BJ (cell line): ENCODE measurements around the gene TM4SF4. TPM values are rescaled to one million over a fixed set of nuclear protein-coding genes. Genes with fewer than 3 reads are reported as not detected.
A peak's percentile ranks its signal among the peaks of the same experiment; 100 is the strongest.
"Not testable (repeated sequence)": the region's sequence is repeated elsewhere in the genome, so short reads cannot be mapped to it uniquely, and the experiment has no call there.

Experiments used
- CTCF ChIA-PET: fragments of 350-600 bp; formaldehyde crosslinking; extraction: SDS; loops from one replicate; lab custom pipeline; 2021; ENCODE audit warnings: antibody characterized with exemption, inconsistent platforms; lab: Yijun Ruan, JAX
- POLR2A ChIA-PET: fragments of 300-600 bp; sonication (Branson Sonifier 250); formaldehyde crosslinking; extraction: SDS; loops from one replicate; lab custom pipeline; 2021; ENCODE audit warnings: antibody characterized with exemption; lab: Charles Lee
- DNase-seq: peaks from one replicate; pipeline ENCODE4 v3.0.0-alpha.2; 2011; ENCODE audit warnings: low read depth
- H3K27me3 ChIP-seq: 2 replicates; pipeline ENCODE4 v1.6.0; 2011; ENCODE audit warnings: low read length; ENCODE audit not compliant: control insufficient read depth, insufficient read depth
- H3K36me3 ChIP-seq: 2 replicates; pipeline ENCODE4 v1.5.1; 2011; ENCODE audit warnings: low read length; ENCODE audit not compliant: control insufficient read depth, insufficient read depth
- H3K4me3 ChIP-seq: 2 replicates; pipeline ENCODE4 v1.5.1; 2011; ENCODE audit warnings: low read depth, mild to moderate bottlenecking, control low read depth, low read length
- CTCF ChIP-seq: IDR thresholded peaks from 2 replicates; pipeline ENCODE4 v1.5.1; 2011; ENCODE audit warnings: low read depth, mild to moderate bottlenecking, control low read depth, inconsistent platforms, low read length, moderate library complexity; ENCODE audit not compliant: insufficient read depth
- polyA plus RNA-seq: library from polyadenylated mRNA; depleted of rRNA; stranded (reverse); fragments of >200 nt; gene quantifications from 2 replicates; pipeline ENCODE4 v1.2.3, GENCODE V29; 2011

Gene TM4SF4
- polyA plus RNA-seq, 1 experiment, result 0.42 TPM

- ChIA-PET POLR2A (no interaction called here), CTCF (interaction anchor here (1.6 to 2.5 kb wide), 2 partner anchors 39 to 47 kb away, joined by 4 to 6 read pairs; no protein-coding TSS in a partner anchor)
- TF ChIP-seq CTCF, result no peak
- no peaks in the 10 kb centered on the region for H3K27me3 ChIP-seq
- no peaks in the 10 kb centered on the region for H3K36me3 ChIP-seq
- no peak overlapping the region for H3K4me3 ChIP-seq
- no peak for DNase-seq
Measured at GRCh38 chr3:149441642-149442041, 32.9 kb upstream of the TM4SF4 start.

DNA sequence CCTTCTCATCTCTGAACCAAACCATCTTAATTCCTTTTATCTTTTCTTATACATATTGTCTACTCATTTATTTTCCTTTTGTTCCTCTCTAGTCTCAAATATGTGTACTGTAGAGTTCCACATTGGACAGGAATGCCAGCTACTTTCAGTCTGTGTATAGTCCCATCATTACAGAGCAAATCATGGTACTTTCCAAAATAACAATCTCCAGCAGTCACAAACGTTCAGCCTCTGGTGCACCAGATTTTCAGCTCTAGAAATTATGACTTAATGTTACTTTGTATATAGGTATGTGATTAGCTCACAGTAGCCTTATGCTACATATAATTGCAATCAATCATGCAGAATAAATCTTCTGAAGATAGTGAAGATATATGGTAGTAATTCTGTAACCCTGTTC, 32.5 kb upstream of the TM4SF4 start:
- no peak for TF ChIP-seq CTCF
- Histone ChIP-seq H3K36me3 (no peaks in the 10 kb centered on the region), H3K4me3 (no peak overlapping the region), H3K27me3 (no peaks in the 10 kb centered on the region)
- CTCF ChIA-PET, result interaction anchor here (1.6 to 2.5 kb wide), 2 partner anchors 38 to 47 kb away, joined by 4 to 6 read pairs; no protein-coding TSS in a partner anchor
- POLR2A ChIA-PET, result no interaction called here
- no peak for DNase-seq

- peak; percentile 62 for DNase-seq
- no peaks in the 10 kb centered on the region for H3K36me3 ChIP-seq
- no peak overlapping the region for H3K4me3 ChIP-seq
- ChIA-PET CTCF (interaction anchor here (2.5 kb wide), 1 partner anchor 37 kb away, joined by 6 read pairs; no protein-coding TSS in a partner anchor), POLR2A (interaction anchor here (0.6 kb wide), 1 partner anchor 237 kb away, joined by 3 read pairs; no protein-coding TSS in a partner anchor)
- no peaks in the 10 kb centered on the region for H3K27me3 ChIP-seq
- TF ChIP-seq CTCF, result no peak
Measured at GRCh38 chr3:149442851-149443544, 31.5 kb upstream of the TM4SF4 start.

GRCh38 chr3:149443545-149443912, 31.0 kb upstream of the TM4SF4 start:
- ChIA-PET CTCF (no interaction called here), POLR2A (no interaction called here)
- TF ChIP-seq CTCF, result no peak
- no peaks in the 10 kb centered on the region for H3K27me3 ChIP-seq
- H3K4me3 ChIP-seq, result no peak overlapping the region
- no peak for DNase-seq
- H3K36me3 ChIP-seq, result no peaks in the 10 kb centered on the region

DNA sequence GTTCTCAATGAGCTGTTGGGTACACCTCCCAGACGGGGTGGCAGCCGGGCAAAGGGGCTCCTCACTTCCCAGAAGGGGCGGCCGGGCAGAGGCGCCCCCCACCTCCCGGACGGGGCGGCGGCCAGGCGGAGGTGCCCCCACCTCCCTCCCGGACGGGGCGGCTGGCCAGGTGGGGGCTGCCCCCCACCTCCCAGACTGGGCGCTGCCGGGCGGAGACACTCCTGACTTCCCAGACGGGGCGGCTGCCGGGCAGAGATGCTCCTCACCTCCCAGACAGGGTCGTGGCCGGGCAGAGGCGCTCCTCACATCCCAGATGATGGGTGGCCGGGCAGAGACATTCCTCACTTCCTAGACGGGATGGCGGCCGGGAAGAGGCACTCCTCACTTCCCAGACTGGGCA, 29.6 kb upstream of the TM4SF4 start:
- DNase-seq, H3K36me3 ChIP-seq, H3K4me3 ChIP-seq, H3K27me3 ChIP-seq, POLR2A ChIA-PET: not testable (repeated sequence)
- CTCF ChIA-PET, result interaction anchor here (0.6 kb wide), 1 partner anchor 68 kb away, joined by 3 read pairs; no protein-coding TSS in a partner anchor
